ENCODE results near the gene PCDH1.

DNA sequence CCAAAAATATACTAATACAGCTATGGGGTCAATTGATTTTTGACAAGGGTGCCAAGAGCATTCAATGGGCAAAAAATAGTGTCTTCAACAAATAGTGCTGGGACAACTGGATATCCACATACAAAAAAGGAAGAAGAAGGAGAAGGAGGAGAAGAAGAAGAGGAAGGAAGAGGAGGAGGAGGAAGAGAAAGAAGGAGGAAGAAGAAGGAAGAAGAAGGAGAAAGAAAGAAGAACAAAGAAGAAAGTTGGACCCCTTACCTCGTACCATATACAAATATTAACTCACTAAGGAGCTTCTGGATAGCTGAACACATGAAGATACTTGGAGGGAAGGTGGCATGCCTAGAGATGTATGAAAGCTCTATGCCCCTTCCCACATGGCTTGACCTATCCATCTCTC is 28.3 kb upstream of the PCDH1 start:
- TF ChIP-seq, protein P1, sequence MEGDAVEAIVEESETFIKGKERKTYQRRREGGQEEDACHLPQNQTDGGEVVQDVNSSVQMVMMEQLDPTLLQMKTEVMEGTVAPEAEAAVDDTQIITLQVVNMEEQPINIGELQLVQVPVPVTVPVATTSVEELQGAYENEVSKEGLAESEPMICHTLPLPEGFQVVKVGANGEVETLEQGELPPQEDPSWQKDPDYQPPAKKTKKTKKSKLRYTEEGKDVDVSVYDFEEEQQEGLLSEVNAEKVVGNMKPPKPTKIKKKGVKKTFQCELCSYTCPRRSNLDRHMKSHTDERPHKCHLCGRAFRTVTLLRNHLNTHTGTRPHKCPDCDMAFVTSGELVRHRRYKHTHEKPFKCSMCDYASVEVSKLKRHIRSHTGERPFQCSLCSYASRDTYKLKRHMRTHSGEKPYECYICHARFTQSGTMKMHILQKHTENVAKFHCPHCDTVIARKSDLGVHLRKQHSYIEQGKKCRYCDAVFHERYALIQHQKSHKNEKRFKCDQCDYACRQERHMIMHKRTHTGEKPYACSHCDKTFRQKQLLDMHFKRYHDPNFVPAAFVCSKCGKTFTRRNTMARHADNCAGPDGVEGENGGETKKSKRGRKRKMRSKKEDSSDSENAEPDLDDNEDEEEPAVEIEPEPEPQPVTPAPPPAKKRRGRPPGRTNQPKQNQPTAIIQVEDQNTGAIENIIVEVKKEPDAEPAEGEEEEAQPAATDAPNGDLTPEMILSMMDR (conservative IDR thresholded peaks at IDR 0.05 in 1 of 2, IDR thresholded peaks at IDR 0.05 in 1 of 2; ENCODE audit: extremely low read depth in 1 of 2, insufficient read depth in 1 of 2, low read depth in 1 of 2, low read length in 2 of 2): no peak
- TF ChIP-seq EZH2 (IDR thresholded peaks at IDR 0.05; ENCODE audit: borderline replicate concordance, low read length): no peak
